Cardiac ventricle fibroblast (primary cell): ENCODE measurements around the gene GJB6. TPM values are rescaled to one million over a fixed set of nuclear protein-coding genes. Genes with fewer than 3 reads are reported as not detected.

Source experiments
- total RNA-seq: library from RNA; depleted of rRNA; stranded (reverse); fragments of >200 nt; gene quantifications from 2 replicates; pipeline ENCODE4 v1.2.3, GENCODE V29; 2015

Gene GJB6
- total RNA-seq = not detected in 2 replicates

GRCh38 chr13:20231839-20232555 lies at the start of gene GJB6:
Gene GJB6, minus strand, starts transcription at chr13:20232319. Its CDS starts 8,839 bp downstream, at chr13:20223480.

GRCh38 chr13:20192836-20193161 lies 39.3 kb downstream of the GJB6 start, which contains the start of gene GJB2:
Gene GJB2, minus strand, starts transcription at chr13:20192938. Its CDS starts 3,357 bp downstream, at chr13:20189581.

Other genes starting within 250 kb of the GJB6 start
- not detected in 2 replicates for gene GJA3, start 71.3 kb downstream of the GJB6 start, total RNA-seq
- gene GJB2, start 39.4 kb downstream of the GJB6 start, total RNA-seq = not detected in 2 replicates